Measurements from ENCODE around the gene CCR1. TPM values are rescaled to one million over a fixed set of nuclear protein-coding genes. Genes with fewer than 3 reads are reported as not detected.

CCR1 gene
- total and polyA plus RNA-seq, 2 of the 13 experiments (the other 11 are each of a cell fraction or from before 2014, with no cell fraction given), result not detected

DNA sequence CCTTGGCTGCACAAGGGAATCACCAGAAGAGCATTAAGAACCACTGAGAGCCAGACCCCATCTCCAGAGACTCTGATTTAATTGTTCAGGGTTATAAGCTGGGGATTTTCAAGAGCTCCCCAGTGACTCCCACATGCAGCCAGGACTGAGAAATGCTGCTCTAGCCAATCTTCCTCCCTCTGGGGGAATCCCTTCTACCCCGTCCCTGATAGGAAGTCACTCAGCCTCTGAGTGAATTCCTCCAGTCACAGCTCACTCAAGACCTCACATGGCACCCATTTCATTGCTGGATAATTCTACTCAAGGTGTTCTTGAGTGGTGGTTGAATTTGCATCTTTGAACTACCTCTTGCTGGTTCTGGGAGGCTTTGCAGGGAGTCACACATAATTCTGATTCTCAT is 44.9 kb upstream of the CCR1 start:
- H3K4me1 ChIP-seq (ENCODE audit: insufficient read depth, low read length), result no peaks in the 10 kb centered on the region
- H3K9me3 ChIP-seq (ENCODE audit: low read length), result no peaks in the 10 kb centered on the region
- FAIRE-seq (no peak), ATAC-seq (no peak), DNase-seq (ENCODE audit: low spot score) (no peak)
- no peak overlapping the region for H3K27ac ChIP-seq (ENCODE audit: extremely low read length, insufficient read depth, low read length)
- TF ChIP-seq, protein P1, sequence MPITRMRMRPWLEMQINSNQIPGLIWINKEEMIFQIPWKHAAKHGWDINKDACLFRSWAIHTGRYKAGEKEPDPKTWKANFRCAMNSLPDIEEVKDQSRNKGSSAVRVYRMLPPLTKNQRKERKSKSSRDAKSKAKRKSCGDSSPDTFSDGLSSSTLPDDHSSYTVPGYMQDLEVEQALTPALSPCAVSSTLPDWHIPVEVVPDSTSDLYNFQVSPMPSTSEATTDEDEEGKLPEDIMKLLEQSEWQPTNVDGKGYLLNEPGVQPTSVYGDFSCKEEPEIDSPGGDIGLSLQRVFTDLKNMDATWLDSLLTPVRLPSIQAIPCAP (CRISPR knock-in tag; IDR thresholded peaks at IDR 0.05; ENCODE audit: low read depth), result no peak
- TF ChIP-seq KMT2A (CRISPR knock-in tag; IDR thresholded peaks at IDR 0.05) (no peak), RAD21 (CRISPR knock-in tag; IDR thresholded peaks at IDR 0.05) (no peak), AGO2 (optimal IDR thresholded peaks at IDR 0.05; ENCODE audit: low read depth, low read length) (no peak), ZNF446 (CRISPR knock-in tag; IDR thresholded peaks at IDR 0.05) (no peak), KDM5B (CRISPR knock-in tag; IDR thresholded peaks at IDR 0.05; ENCODE audit: borderline replicate concordance) (no peak), ZNF430 (CRISPR knock-in tag; IDR thresholded peaks at IDR 0.05) (no peak), HNRNPL (IDR thresholded peaks at IDR 0.05; ENCODE audit: low read depth, low read length) (no peak), TP53 (CRISPR knock-in tag; conservative IDR thresholded peaks at IDR 0.05) (no peak), ZNF577 (CRISPR knock-in tag; IDR thresholded peaks at IDR 0.05; ENCODE audit: borderline replicate concordance, low read depth) (no peak), TOE1 (CRISPR knock-in tag; IDR thresholded peaks at IDR 0.05) (no peak), GABPB1 (CRISPR knock-in tag; IDR thresholded peaks at IDR 0.05) (no peak), RFX5 (IDR thresholded peaks at IDR 0.05; ENCODE audit: low read depth, low read length) (no peak)
- TF ChIP-seq, protein P2, sequence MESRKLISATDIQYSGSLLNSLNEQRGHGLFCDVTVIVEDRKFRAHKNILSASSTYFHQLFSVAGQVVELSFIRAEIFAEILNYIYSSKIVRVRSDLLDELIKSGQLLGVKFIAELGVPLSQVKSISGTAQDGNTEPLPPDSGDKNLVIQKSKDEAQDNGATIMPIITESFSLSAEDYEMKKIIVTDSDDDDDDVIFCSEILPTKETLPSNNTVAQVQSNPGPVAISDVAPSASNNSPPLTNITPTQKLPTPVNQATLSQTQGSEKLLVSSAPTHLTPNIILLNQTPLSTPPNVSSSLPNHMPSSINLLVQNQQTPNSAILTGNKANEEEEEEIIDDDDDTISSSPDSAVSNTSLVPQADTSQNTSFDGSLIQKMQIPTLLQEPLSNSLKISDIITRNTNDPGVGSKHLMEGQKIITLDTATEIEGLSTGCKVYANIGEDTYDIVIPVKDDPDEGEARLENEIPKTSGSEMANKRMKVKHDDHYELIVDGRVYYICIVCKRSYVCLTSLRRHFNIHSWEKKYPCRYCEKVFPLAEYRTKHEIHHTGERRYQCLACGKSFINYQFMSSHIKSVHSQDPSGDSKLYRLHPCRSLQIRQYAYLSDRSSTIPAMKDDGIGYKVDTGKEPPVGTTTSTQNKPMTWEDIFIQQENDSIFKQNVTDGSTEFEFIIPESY (CRISPR knock-in tag; IDR thresholded peaks at IDR 0.05), result no peak
- TF ChIP-seq, protein P3, sequence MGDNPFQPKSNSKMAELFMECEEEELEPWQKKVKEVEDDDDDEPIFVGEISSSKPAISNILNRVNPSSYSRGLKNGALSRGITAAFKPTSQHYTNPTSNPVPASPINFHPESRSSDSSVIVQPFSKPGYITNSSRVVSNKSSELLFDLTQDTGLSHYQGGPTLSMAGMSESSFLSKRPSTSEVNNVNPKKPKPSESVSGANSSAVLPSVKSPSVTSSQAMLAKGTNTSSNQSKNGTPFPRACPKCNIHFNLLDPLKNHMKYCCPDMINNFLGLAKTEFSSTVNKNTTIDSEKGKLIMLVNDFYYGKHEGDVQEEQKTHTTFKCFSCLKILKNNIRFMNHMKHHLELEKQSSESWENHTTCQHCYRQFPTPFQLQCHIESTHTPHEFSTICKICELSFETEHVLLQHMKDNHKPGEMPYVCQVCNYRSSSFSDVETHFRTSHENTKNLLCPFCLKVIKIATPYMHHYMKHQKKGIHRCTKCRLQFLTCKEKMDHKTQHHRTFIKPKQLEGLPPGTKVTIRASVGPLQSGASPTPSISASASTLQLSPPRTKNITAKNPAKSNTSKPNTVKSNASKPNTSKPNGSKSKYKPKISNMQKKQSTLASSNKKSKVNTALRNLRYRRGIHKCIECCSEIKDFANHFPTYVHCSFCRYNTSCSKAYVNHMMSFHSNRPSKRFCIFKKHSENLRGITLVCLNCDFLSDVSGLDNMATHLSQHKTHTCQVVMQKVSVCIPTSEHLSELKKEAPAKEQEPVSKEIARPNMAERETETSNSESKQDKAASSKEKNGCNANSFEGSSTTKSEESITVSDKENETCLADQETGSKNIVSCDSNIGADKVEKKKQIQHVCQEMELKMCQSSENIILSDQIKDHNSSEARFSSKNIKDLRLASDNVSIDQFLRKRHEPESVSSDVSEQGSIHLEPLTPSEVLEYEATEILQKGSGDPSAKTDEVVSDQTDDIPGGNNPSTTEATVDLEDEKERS (CRISPR knock-in tag; IDR thresholded peaks at IDR 0.05), result no peak
- TF ChIP-seq, protein P4, sequence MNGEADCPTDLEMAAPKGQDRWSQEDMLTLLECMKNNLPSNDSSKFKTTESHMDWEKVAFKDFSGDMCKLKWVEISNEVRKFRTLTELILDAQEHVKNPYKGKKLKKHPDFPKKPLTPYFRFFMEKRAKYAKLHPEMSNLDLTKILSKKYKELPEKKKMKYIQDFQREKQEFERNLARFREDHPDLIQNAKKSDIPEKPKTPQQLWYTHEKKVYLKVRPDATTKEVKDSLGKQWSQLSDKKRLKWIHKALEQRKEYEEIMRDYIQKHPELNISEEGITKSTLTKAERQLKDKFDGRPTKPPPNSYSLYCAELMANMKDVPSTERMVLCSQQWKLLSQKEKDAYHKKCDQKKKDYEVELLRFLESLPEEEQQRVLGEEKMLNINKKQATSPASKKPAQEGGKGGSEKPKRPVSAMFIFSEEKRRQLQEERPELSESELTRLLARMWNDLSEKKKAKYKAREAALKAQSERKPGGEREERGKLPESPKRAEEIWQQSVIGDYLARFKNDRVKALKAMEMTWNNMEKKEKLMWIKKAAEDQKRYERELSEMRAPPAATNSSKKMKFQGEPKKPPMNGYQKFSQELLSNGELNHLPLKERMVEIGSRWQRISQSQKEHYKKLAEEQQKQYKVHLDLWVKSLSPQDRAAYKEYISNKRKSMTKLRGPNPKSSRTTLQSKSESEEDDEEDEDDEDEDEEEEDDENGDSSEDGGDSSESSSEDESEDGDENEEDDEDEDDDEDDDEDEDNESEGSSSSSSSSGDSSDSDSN (CRISPR knock-in tag; IDR thresholded peaks at IDR 0.05), result no peak
- ChIA-PET CTCF (ENCODE audit: low intra/inter-chr PET ratio, low total read pairs) (no interaction called here), POLR2A (no interaction called here)
- H3K36me3 ChIP-seq (replicated peaks in 1 of 2; ENCODE audit: control insufficient read depth in 1 of 2, insufficient read depth in 2 of 2, low read length in 2 of 2), result no peaks in the 10 kb centered on the region
- H3K79me2 ChIP-seq (ENCODE audit: insufficient read depth, low read length), result no peaks in the 10 kb centered on the region
- intact Hi-C loops (cut with micrococcal nuclease; ENCODE audit: unreplicated experiment), result no loop called here
- BruUV-seq (replicated peaks), result no TSS peak
- H3K27me3 ChIP-seq (ENCODE audit: control insufficient read depth in 1 of 2, insufficient read depth in 2 of 2, low read length in 2 of 2), result no peaks in the 10 kb centered on the region
- WGBS (ENCODE audit: low lambda C conversion rate), result 0% methylated on average over 1 of the region's 1 CpG
- in situ Hi-C loops (cut with HindIII; ENCODE audit: extremely low pct_ligation_motif_present, low pct_unique_long_range_greater_than_20kb), result no loop called here
- H4K20me1 ChIP-seq (ENCODE audit: insufficient read depth, low read length), result no peaks in the 10 kb centered on the region
- H2AFZ ChIP-seq (ENCODE audit: low read length), result no peak overlapping the region
- no peak overlapping the region for H3K4me2 ChIP-seq (ENCODE audit: low read depth, low read length)
- no peak overlapping the region for H3K4me3 ChIP-seq (replicated peaks in 1 of 3; ENCODE audit: insufficient read depth in 1 of 3, low read depth in 2 of 3, low read length in 3 of 3)
- H3K9ac ChIP-seq (ENCODE audit: insufficient read depth, low read depth, low read length), result no peak overlapping the region
